ENCODE data around the gene WDR55. TPM values are rescaled to one million over a fixed set of nuclear protein-coding genes. Genes with fewer than 3 reads are reported as not detected.

The WDR55 gene
- polyA plus RNA-seq, 2 of the 4 experiments (the other 2 are of a cell fraction): 23.3 to 36.2 TPM

- TF ChIP-seq KDM5A (IDR thresholded peaks at IDR 0.05) (no peak), HOXB5 (CRISPR knock-in tag; IDR thresholded peaks at IDR 0.05) (peak; percentile 91), HDAC2 (IDR thresholded peaks at IDR 0.05) (no peak), HOXB13 (CRISPR knock-in tag; IDR thresholded peaks at IDR 0.05; ENCODE audit: low read depth) (no peak), JUNB (IDR thresholded peaks at IDR 0.05) (no peak), SREBF2 (IDR thresholded peaks at IDR 0.05) (no peak), MAZ (IDR thresholded peaks at IDR 0.05; ENCODE audit: borderline replicate concordance, low read depth, low read length) (no peak; the same call in 1 of the 2 replicates), CHD4 (IDR thresholded peaks at IDR 0.05; ENCODE audit: borderline replicate concordance) (no peak), SMC3 (IDR thresholded peaks at IDR 0.05) (peak; percentile 46; the same call in 2 of the 3 replicates), TP53 (CRISPR knock-in tag; IDR thresholded peaks at IDR 0.05) (no peak), RCOR1 (IDR thresholded peaks at IDR 0.05; ENCODE audit: low read depth, low read length) (no peak), ESRRA (IDR thresholded peaks at IDR 0.05; ENCODE audit: borderline replicate concordance, low read length) (no peak; the same call in 1 of the 2 replicates), POLR2AphosphoS2 (conservative IDR thresholded peaks at IDR 0.05; ENCODE audit: low read length) (no peak), CBX2 (IDR thresholded peaks at IDR 0.05; ENCODE audit: borderline replicate concordance, low read depth) (no peak), PHF8 (IDR thresholded peaks at IDR 0.05; ENCODE audit: borderline replicate concordance, low read depth) (peak; percentile 60; the same call in 1 of the 2 replicates), EHF (CRISPR knock-in tag; IDR thresholded peaks at IDR 0.05) (no peak)
- TF ChIP-seq, protein P1, sequence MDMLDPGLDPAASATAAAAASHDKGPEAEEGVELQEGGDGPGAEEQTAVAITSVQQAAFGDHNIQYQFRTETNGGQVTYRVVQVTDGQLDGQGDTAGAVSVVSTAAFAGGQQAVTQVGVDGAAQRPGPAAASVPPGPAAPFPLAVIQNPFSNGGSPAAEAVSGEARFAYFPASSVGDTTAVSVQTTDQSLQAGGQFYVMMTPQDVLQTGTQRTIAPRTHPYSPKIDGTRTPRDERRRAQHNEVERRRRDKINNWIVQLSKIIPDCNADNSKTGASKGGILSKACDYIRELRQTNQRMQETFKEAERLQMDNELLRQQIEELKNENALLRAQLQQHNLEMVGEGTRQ (IDR thresholded peaks at IDR 0.05): no peak
- TF ChIP-seq, protein P2, sequence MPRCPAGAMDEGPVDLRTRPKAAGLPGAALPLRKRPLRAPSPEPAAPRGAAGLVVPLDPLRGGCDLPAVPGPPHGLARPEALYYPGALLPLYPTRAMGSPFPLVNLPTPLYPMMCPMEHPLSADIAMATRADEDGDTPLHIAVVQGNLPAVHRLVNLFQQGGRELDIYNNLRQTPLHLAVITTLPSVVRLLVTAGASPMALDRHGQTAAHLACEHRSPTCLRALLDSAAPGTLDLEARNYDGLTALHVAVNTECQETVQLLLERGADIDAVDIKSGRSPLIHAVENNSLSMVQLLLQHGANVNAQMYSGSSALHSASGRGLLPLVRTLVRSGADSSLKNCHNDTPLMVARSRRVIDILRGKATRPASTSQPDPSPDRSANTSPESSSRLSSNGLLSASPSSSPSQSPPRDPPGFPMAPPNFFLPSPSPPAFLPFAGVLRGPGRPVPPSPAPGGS (IDR thresholded peaks at IDR 0.05): peak; percentile 67; the same call in 2 of the 3 replicates
- TF ChIP-seq, protein P3, sequence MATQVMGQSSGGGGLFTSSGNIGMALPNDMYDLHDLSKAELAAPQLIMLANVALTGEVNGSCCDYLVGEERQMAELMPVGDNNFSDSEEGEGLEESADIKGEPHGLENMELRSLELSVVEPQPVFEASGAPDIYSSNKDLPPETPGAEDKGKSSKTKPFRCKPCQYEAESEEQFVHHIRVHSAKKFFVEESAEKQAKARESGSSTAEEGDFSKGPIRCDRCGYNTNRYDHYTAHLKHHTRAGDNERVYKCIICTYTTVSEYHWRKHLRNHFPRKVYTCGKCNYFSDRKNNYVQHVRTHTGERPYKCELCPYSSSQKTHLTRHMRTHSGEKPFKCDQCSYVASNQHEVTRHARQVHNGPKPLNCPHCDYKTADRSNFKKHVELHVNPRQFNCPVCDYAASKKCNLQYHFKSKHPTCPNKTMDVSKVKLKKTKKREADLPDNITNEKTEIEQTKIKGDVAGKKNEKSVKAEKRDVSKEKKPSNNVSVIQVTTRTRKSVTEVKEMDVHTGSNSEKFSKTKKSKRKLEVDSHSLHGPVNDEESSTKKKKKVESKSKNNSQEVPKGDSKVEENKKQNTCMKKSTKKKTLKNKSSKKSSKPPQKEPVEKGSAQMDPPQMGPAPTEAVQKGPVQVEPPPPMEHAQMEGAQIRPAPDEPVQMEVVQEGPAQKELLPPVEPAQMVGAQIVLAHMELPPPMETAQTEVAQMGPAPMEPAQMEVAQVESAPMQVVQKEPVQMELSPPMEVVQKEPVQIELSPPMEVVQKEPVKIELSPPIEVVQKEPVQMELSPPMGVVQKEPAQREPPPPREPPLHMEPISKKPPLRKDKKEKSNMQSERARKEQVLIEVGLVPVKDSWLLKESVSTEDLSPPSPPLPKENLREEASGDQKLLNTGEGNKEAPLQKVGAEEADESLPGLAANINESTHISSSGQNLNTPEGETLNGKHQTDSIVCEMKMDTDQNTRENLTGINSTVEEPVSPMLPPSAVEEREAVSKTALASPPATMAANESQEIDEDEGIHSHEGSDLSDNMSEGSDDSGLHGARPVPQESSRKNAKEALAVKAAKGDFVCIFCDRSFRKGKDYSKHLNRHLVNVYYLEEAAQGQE (IDR thresholded peaks at IDR 0.05): no peak
- TF ChIP-seq, protein P4, sequence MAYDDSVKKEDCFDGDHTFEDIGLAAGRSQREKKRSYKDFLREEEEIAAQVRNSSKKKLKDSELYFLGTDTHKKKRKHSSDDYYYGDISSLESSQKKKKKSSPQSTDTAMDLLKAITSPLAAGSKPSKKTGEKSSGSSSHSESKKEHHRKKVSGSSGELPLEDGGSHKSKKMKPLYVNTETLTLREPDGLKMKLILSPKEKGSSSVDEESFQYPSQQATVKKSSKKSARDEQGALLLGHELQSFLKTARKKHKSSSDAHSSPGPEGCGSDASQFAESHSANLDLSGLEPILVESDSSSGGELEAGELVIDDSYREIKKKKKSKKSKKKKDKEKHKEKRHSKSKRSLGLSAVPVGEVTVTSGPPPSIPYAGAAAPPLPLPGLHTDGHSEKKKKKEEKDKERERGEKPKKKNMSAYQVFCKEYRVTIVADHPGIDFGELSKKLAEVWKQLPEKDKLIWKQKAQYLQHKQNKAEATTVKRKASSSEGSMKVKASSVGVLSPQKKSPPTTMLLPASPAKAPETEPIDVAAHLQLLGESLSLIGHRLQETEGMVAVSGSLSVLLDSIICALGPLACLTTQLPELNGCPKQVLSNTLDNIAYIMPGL (CRISPR knock-in tag; IDR thresholded peaks at IDR 0.05; ENCODE audit: borderline replicate concordance): no peak
These were observed 25.3 kb upstream of the WDR55 start, which contains the start of gene TMCO6 (continued) for GRCh38 chr5:140639148-140639981.
